HG02588 (cell line): Measurements from ENCODE around the gene ATP5PD.

Source experiments
- ATAC-seq: cut with Tn5 transposase; IDR thresholded peaks from one replicate; pipeline ENCODE4 v1.9.1; 2021; ENCODE audit warnings: mild to moderate bottlenecking, moderate library complexity; ENCODE audit not compliant: unreplicated experiment

Gene ATP5PD

GRCh38 chr17:75001915-75002843, 44.6 kb downstream of the ATP5PD start:
- ATAC-seq = no peak

- ATAC-seq = no peak
Observed at GRCh38 chr17:74999523-74999922, 47.2 kb downstream of the ATP5PD start.

- ATAC-seq = no peak
Observed at GRCh38 chr17:74998783-74999182, 48.0 kb downstream of the ATP5PD start.

- ATAC-seq = no peak
Observed at GRCh38 chr17:74995847-74996246, 50.9 kb downstream of the ATP5PD start.

GRCh38 chr17:74994440-74994839, 52.3 kb downstream of the ATP5PD start:
- ATAC-seq = no peak

GRCh38 chr17:74992223-74992622, 54.5 kb downstream of the ATP5PD start:
- no peak for ATAC-seq

- no peak for ATAC-seq
Observed at GRCh38 chr17:74990581-74991105, 56.1 kb downstream of the ATP5PD start.
